Suppressor macrophage treated with lipopolysaccharide for 4 hours (primary cell): Measurements from ENCODE around the gene UGT1A3.

Source experiments
- DNase-seq: peaks from one replicate; pipeline ENCODE4 v3.0.0-alpha.2; 2020

Gene UGT1A3

GRCh38 chr2:233819884-233820773 lies 91.3 kb downstream of the UGT1A3 start:
- no peak for DNase-seq

DNA sequence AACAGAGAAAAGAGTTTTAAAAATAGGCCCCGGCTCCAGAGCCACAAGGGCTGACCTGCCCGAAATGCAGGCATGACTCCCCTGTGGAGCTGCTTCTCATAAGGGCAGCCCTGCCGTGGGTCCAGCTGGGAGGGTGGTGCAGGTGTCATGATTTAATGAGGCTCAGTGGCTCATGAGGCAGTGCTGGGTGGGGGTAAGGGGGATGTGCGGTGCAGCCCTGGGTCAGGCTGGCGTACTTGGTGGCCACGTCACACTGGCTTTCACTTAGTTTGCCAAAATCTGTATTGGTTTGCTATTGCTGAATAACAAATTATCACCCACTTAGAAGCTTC lies 91.9 kb downstream of the UGT1A3 start:
- no peak for DNase-seq

GRCh38 chr2:233821196-233821595 lies 92.4 kb downstream of the UGT1A3 start:
- no peak for DNase-seq

DNA sequence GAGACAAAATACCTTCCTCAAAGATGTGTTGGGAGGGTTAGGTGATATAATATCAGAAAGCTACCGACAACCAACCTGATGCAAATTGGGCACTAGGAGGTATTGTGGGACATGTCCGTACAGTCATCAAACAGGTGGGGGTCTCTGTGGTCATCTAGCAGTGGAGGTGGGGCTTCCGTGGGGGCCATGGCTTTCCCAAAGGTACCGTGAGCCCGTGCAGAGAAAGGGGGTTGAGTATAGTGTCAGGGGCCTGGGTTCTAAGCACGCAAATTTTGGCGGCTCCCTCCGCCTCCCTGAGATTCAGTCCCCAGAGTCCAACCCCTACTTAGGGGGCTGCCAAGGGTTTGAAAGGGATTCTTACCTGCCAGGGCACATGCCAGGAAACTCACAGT lies 92.9 kb downstream of the UGT1A3 start:
- DNase-seq = no peak

DNA sequence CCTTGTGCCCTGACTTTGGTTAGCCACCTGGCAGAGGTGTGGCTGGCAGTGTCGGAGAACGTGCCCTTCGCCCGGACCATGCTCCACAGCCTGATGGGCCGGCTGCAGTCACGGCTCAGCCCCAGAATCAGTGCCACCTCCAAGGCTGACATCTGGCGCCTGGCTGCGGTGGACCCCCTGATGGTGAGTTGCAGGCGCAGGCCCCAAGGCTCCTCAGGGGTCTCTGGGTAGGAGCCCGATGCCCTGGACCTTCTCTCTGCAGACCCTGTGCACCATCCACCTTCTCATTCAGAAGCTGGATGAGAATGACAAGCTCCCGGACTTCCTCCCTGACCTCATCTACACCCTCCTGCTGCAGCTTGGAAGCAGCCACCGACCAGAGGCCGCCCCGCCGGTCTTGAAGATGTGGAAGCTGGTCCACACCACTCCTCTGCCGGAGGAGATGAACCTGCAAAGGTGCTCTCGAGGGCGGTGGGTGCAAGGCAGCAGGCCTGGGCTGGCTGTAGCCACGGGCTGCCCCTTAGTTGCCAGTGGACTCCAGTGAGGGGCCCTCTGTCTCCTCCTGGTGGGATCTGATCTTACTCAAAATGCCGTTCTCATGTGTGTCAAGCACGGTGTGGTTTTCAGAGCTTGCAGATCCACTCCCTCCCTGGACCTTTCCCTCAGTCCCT lies 93.4 kb downstream of the UGT1A3 start:
- DNase-seq = no peak
